GM23248 (cell line): ENCODE data around the gene SNAP91. TPM values are rescaled to one million over a fixed set of nuclear protein-coding genes. Genes with fewer than 3 reads are reported as not detected.

Experiments used
- DNase-seq: peaks from one replicate; pipeline ENCODE4 v3.0.0-alpha.2; 2015
- H2AFZ ChIP-seq: fragments of 200-600 bp; sonication (generic); 2 replicates; pipeline ENCODE4 v1.6.1; 2016; ENCODE audit warnings: antibody characterized with exemption
- H3F3A ChIP-seq: fragments of 200-600 bp; sonication (generic); 2 replicates; pipeline ENCODE4 v1.6.1; 2016; ENCODE audit warnings: mild to moderate bottlenecking, antibody characterized with exemption, mixed run types; ENCODE audit not compliant: insufficient read depth
- H3K27ac ChIP-seq: fragments of 200-600 bp; sonication (generic); 2 replicates; pipeline ENCODE4 v1.5.1; 2016; ENCODE audit warnings: mild to moderate bottlenecking
- H3K27me3 ChIP-seq: fragments of 200-600 bp; sonication (generic); replicated peaks from 2 replicates; pipeline ENCODE4 v1.6.1; 2016; ENCODE audit warnings: mild to moderate bottlenecking; ENCODE audit not compliant: insufficient read depth
- H3K36me3 ChIP-seq: fragments of 200-600 bp; sonication (generic); 2 replicates; pipeline ENCODE4 v1.6.1; 2016; ENCODE audit warnings: low read depth, mild to moderate bottlenecking
- H3K4me1 ChIP-seq: fragments of 200-600 bp; sonication (generic); 2 replicates; pipeline ENCODE4 v1.6.1; 2016; ENCODE audit warnings: mild to moderate bottlenecking; ENCODE audit not compliant: insufficient read depth
- H3K4me2 ChIP-seq: fragments of 200-600 bp; sonication (generic); one replicate; pipeline ENCODE4 v1.6.1; 2016; ENCODE audit warnings: mild to moderate bottlenecking; ENCODE audit not compliant: unreplicated experiment
- H3K4me3 ChIP-seq: fragments of 200-600 bp; sonication (generic); 2 replicates; pipeline ENCODE4 v1.5.1; 2016; ENCODE audit warnings: mild to moderate bottlenecking
- H3K79me2 ChIP-seq: fragments of 200-600 bp; sonication (generic); 2 replicates; pipeline ENCODE4 v1.6.1; 2016; ENCODE audit warnings: mild to moderate bottlenecking; ENCODE audit not compliant: insufficient read depth
- H3K9ac ChIP-seq: fragments of 200-600 bp; sonication (generic); 2 replicates; pipeline ENCODE4 v1.6.1; 2016; ENCODE audit warnings: mild to moderate bottlenecking
- H3K9me2 ChIP-seq: fragments of 200-600 bp; sonication (generic); 2 replicates; pipeline ENCODE4 v1.6.1; 2016; ENCODE audit warnings: mixed run types, mild to moderate bottlenecking, moderate library complexity; ENCODE audit not compliant: insufficient read depth
- H3K9me3 ChIP-seq: fragments of 200-600 bp; sonication (generic); one replicate; pipeline ENCODE4 v1.6.1; 2017; ENCODE audit warnings: low read depth
- H4K20me1 ChIP-seq: fragments of 200-600 bp; sonication (generic); 2 replicates; pipeline ENCODE4 v1.6.0; 2016; ENCODE audit not compliant: insufficient read depth
- EZH2 ChIP-seq: fragments of 200-600 bp; sonication (generic); IDR thresholded peaks from 2 replicates; pipeline ENCODE4 v1.6.1; 2018; ENCODE audit warnings: antibody characterized with exemption, mild to moderate bottlenecking; ENCODE audit not compliant: insufficient read depth, poor library complexity, severe bottlenecking
- EZH2phosphoT487 ChIP-seq: fragments of 200-600 bp; sonication (generic); IDR thresholded peaks from 2 replicates; pipeline ENCODE4 v1.6.1; 2018; ENCODE audit warnings: antibody characterized with exemption, moderate library complexity, mild to moderate bottlenecking, low read depth; ENCODE audit not compliant: insufficient read depth
- WGBS, 2 experiments: methylation state at CpG; one replicate each; pipeline ENCODE4 v1.1.6; 2015 to 2017; ENCODE audit warnings: low lambda C conversion rate in 2 of 2, low coverage in 1 of 2; ENCODE audit errors: missing lambda C conversion rate in 2 of 2; 5-methylcytosine and 5-hydroxymethylcytosine counted together
- in situ Hi-C: fragments of 300-500 bp; cut with MboI; formaldehyde crosslinking; loops from 2 replicates; pipeline ENCODE4 v1.15.0; 2020
- polyA plus RNA-seq: library from polyadenylated mRNA; unstranded; fragments of >200 nt; fragmentation: Nextera tagmentation; extraction: Ambion mirVana; gene quantifications from 2 replicates; pipeline ENCODE4 v1.2.1, GENCODE V29; 2016
- total RNA-seq: library from RNA; depleted of rRNA; stranded (reverse); fragments of >200 nt; shearing (Covaris generic); gene quantifications from 2 replicates; pipeline ENCODE4 v1.2.3, GENCODE V29; 2014

The SNAP91 gene
- total and polyA plus RNA-seq, 2 experiments from 2014 or later = not detected

DNA sequence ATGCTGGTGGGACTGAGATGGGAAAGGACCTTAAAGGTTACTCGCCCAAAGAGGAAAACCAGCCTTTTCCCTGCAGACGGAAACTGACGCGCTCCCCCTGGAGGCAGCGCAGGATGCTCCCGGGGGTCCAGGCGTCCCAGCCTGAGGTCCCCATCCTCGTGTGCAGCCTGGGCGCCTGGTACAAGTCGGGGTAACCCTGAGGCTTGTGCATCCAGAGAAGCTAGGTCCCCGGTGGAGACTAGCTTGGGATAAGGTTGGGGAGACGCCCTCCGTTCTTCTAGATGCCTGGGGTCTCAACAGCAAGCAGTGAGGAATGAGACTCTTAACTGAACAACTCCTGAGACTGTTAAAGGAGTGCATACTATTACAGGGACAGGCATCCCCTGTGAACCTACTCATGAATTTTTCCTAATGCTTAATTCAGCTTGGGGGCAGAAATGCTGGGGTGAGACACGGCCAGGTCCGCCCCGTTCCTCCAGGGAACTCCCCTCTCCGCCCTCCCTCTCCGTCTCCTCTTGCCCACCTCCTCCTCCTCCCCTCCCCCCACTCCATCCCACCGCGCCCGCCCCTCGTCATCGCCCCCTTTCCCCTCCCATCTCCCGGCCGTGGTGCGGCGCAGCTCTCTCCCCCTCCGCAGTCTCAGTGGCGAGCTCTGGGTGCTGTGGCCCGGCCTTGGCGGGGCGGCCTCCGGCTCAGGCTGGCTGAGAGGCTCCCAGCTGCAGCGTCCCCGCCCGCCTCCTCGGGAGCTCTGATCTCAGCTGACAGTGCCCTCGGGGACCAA, 196.8 kb downstream of the SNAP91 start, which contains the start of gene PRSS35:
TSS of gene PRSS35 (plus strand) at position 634 of the 781 bp plus-strand sequence. CDS start 10,908 bp downstream, outside the sequence.
- Histone ChIP-seq H3K9me3 (no peaks in the 10 kb centered on the region), H3K27me3 (no peaks in the 10 kb centered on the region), H3K79me2 (no peaks in the 10 kb centered on the region), H3F3A (no peaks in the 10 kb centered on the region), H3K27ac (no peak within 1 kb of the TSS), H3K9ac (peak within 1 kb of the TSS; percentile 25), H3K9me2 (no peaks in the 10 kb centered on the region), H2AFZ (peak within 1 kb of the TSS; percentile 75), H4K20me1 (no peaks in the 10 kb centered on the region), H3K4me1 (no peaks in the 10 kb centered on the region), H3K36me3 (no peaks in the 10 kb centered on the region), H3K4me3 (peak within 1 kb of the TSS; percentile 71), H3K4me2 (peak within 1 kb of the TSS; percentile 72)
- DNase-seq = peak; percentile 66
- in situ Hi-C loops = loop anchor here (10.0 kb wide), 1 partner anchor 447 kb away; the partner anchor contains the start of genes DOP1A and UBE3D
- WGBS, 2 experiments = 5 to 10% methylated on average over 24 to 38 of the region's 38 CpGs
- TF ChIP-seq EZH2phosphoT487 = no peak
- no peak for TF ChIP-seq EZH2

DNA sequence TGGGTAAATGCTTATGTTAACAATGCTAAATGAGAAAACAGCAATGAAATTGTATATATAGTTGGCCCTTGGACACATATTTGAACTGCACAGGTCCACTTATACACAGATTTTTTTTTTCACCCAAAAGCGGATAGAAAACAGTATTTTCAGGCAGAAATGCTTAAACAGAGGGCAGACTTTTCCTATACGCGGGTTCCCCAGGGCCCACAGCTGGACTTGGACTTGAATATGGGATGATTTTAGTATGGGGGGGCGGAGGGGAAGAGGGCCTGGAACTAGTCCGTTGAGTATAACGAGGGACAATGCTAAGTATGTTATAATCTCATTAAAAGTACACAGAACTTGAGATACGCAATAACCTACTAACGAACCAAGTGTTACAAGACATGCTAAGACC, 197.6 kb downstream of the SNAP91 start:
- in situ Hi-C loops = loop anchor here (10.0 kb wide), 1 partner anchor 446 kb away; the partner anchor contains the start of genes DOP1A and UBE3D
- H3K27ac ChIP-seq = no peak overlapping the region
- H3K79me2 ChIP-seq = no peaks in the 10 kb centered on the region
- H3K4me1 ChIP-seq = no peaks in the 10 kb centered on the region
- no peaks in the 10 kb centered on the region for H4K20me1 ChIP-seq
- no peak overlapping the region for H2AFZ ChIP-seq
- H3K27me3 ChIP-seq = no peaks in the 10 kb centered on the region
- WGBS, 2 experiments = 89 to 90% methylated on average over 8 of the region's 8 CpGs
- no peak overlapping the region for H3K4me3 ChIP-seq
- H3K9me3 ChIP-seq = no peaks in the 10 kb centered on the region
- TF ChIP-seq EZH2 (no peak), EZH2phosphoT487 (no peak)
- no peak for DNase-seq
- no peaks in the 10 kb centered on the region for H3K36me3 ChIP-seq
- no peak overlapping the region for H3K4me2 ChIP-seq
- no peak overlapping the region for H3K9ac ChIP-seq
- H3K9me2 ChIP-seq = no peaks in the 10 kb centered on the region
- no peaks in the 10 kb centered on the region for H3F3A ChIP-seq

GRCh38 chr6:83510791-83511190, 198.1 kb downstream of the SNAP91 start:
- DNase-seq = no peak
- no peaks in the 10 kb centered on the region for H3K9me2 ChIP-seq
- no peaks in the 10 kb centered on the region for H3K9me3 ChIP-seq
- no peaks in the 10 kb centered on the region for H3K27me3 ChIP-seq
- TF ChIP-seq EZH2 (no peak), EZH2phosphoT487 (no peak)
- H3K79me2 ChIP-seq = no peaks in the 10 kb centered on the region
- in situ Hi-C loops = loop anchor here (10.0 kb wide), 1 partner anchor 446 kb away; the partner anchor contains the start of genes DOP1A and UBE3D
- no peak overlapping the region for H3K9ac ChIP-seq
- 84 to 93% methylated on average over 3 of the region's 3 CpGs for WGBS, 2 experiments
- no peaks in the 10 kb centered on the region for H3F3A ChIP-seq
- no peak overlapping the region for H3K27ac ChIP-seq
- H3K4me3 ChIP-seq = no peak overlapping the region
- H4K20me1 ChIP-seq = no peaks in the 10 kb centered on the region
- H3K4me2 ChIP-seq = no peak overlapping the region
- no peak overlapping the region for H2AFZ ChIP-seq
- no peaks in the 10 kb centered on the region for H3K36me3 ChIP-seq
- H3K4me1 ChIP-seq = no peaks in the 10 kb centered on the region

- Histone ChIP-seq H4K20me1 (no peaks in the 10 kb centered on the region), H3K4me1 (no peaks in the 10 kb centered on the region), H3K36me3 (no peaks in the 10 kb centered on the region), H3F3A (no peaks in the 10 kb centered on the region), H3K4me3 (no peak overlapping the region), H2AFZ (no peak overlapping the region), H3K79me2 (no peaks in the 10 kb centered on the region), H3K9me3 (no peaks in the 10 kb centered on the region), H3K27me3 (0 out of 2 replicates have a peak, but pooled peaks cover 3% of the 10 kb centered on the region), H3K9me2 (no peaks in the 10 kb centered on the region), H3K27ac (no peak overlapping the region), H3K4me2 (no peak overlapping the region), H3K9ac (no peak overlapping the region)
- DNase-seq = peak; percentile 6
- in situ Hi-C loops = no loop called here
- TF ChIP-seq EZH2phosphoT487 = no peak
- no peak for TF ChIP-seq EZH2
- WGBS, 2 experiments = 97 to 100% methylated on average over 1 of the region's 1 CpG
Measured at GRCh38 chr6:83509441-83509840, 199.5 kb downstream of the SNAP91 start.
